ES-I3 (cell line): ENCODE data around the gene SERPINB12.

Experiments
- H3K36me3 ChIP-seq: 2 replicates; pipeline ENCODE4 v1.6.1; 2013; ENCODE audit warnings: mild to moderate bottlenecking, low read length, control low read depth, moderate library complexity; ENCODE audit not compliant: insufficient read depth
- H3K4me1 ChIP-seq: 2 replicates; pipeline ENCODE4 v1.6.1; 2013; ENCODE audit warnings: mild to moderate bottlenecking, control low read depth, low read length; ENCODE audit not compliant: insufficient read depth
- H3K9ac ChIP-seq: 2 replicates; pipeline ENCODE4 v1.6.1; 2013; ENCODE audit warnings: low read depth, mild to moderate bottlenecking, low read length, moderate library complexity
- H3K9me3 ChIP-seq: 2 replicates; pipeline ENCODE4 v1.6.1; 2013; ENCODE audit warnings: mild to moderate bottlenecking, low read length, moderate library complexity; ENCODE audit not compliant: control insufficient read depth, insufficient read depth

The SERPINB12 gene

DNA sequence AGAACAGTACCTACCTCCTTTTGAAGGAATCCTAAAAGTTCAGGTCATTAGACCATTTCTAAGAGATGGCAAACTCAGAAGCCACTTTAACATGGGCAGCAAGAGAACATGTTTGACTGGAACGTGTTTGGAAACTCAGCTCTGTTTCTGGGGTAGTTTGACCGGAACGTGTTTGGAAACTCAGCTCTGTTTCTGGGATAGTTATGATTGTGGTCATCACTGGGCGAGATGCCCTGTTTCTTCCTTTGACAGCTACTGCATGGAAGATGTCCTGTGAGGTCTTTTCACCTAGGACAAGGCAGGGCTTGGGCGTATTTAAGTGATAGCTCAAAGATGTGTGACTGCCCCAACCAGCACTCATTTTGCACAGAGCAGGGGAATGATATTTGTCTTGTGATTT, 25.1 kb downstream of the SERPINB12 start:
- H3K4me1 ChIP-seq, result no peaks in the 10 kb centered on the region
- H3K36me3 ChIP-seq, result no peaks in the 10 kb centered on the region
- H3K9ac ChIP-seq, result no peak overlapping the region
- no peaks in the 10 kb centered on the region for H3K9me3 ChIP-seq

- H3K9me3 ChIP-seq, result no peaks in the 10 kb centered on the region
- no peak overlapping the region for H3K9ac ChIP-seq
- no peaks in the 10 kb centered on the region for H3K4me1 ChIP-seq
- H3K36me3 ChIP-seq, result no peaks in the 10 kb centered on the region
Observed at GRCh38 chr18:63567825-63568224, 25.7 kb downstream of the SERPINB12 start.

- Histone ChIP-seq H3K9me3 (no peaks in the 10 kb centered on the region), H3K9ac (no peak overlapping the region)
Observed at GRCh38 chr18:63570721-63571120, 28.6 kb downstream of the SERPINB12 start.

DNA sequence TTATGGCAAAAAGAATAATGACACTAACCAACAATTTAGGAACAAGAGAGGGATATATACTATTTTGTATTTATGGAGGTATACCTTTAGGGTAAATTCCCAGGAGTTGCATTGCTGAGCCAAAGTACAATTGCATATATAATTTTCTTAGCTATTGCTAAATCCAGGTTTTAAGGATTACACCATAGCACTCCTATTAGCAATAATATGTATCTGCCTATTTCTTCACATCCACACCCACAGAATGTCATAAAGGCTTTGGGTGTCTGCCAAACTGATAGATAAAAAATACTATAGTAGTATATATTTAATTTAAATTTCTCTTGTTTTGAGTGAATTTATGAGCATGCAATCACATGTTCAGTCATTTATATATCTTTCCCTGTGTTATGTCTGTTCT, 33.5 kb downstream of the SERPINB12 start:
- no peaks in the 10 kb centered on the region for H3K4me1 ChIP-seq
- no peaks in the 10 kb centered on the region for H3K9me3 ChIP-seq
- H3K9ac ChIP-seq, result no peak overlapping the region
- H3K36me3 ChIP-seq, result no peaks in the 10 kb centered on the region

More at GRCh38 chr18:63570721-63571120, 28.6 kb downstream of the SERPINB12 start:
- Histone ChIP-seq H3K36me3 (no peaks in the 10 kb centered on the region), H3K4me1 (no peaks in the 10 kb centered on the region)

GRCh38 chr18:63578357-63578958, 36.3 kb downstream of the SERPINB12 start:
- Histone ChIP-seq H3K9me3 (no peaks in the 10 kb centered on the region), H3K4me1 (no peaks in the 10 kb centered on the region), H3K36me3 (no peaks in the 10 kb centered on the region), H3K9ac (no peak overlapping the region)

GRCh38 chr18:63579616-63580015, 37.4 kb downstream of the SERPINB12 start:
- Histone ChIP-seq H3K9me3 (no peaks in the 10 kb centered on the region), H3K4me1 (no peaks in the 10 kb centered on the region), H3K36me3 (no peaks in the 10 kb centered on the region)

DNA sequence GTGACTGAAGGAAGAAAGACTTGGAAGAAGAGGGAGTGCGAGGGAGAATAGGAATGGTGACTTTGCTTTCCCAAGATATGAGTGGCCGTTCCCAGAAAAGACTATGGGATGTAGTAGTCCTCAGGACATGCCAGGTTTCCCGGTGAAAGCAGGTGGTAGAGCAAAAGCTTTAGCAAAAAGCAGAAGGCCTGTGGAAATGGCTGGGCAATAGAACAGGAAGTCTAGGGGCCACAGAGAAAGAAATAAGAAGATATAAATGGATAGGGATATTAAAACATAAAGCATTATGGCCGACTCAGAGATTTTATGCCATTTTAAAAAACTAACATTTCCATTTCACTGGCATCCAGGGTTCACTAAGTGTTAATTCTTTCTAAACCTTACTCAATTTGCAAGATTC, 43.8 kb downstream of the SERPINB12 start:
- no peak overlapping the region for H3K9ac ChIP-seq
- no peaks in the 10 kb centered on the region for H3K9me3 ChIP-seq
- H3K4me1 ChIP-seq, result no peaks in the 10 kb centered on the region; the same call in 1 of the 2 replicates
- H3K36me3 ChIP-seq, result no peaks in the 10 kb centered on the region

More at GRCh38 chr18:63579616-63580015, 37.4 kb downstream of the SERPINB12 start:
- H3K9ac ChIP-seq, result no peak overlapping the region

- no peaks in the 10 kb centered on the region for H3K36me3 ChIP-seq
- no peaks in the 10 kb centered on the region; the same call in 1 of the 2 replicates for H3K4me1 ChIP-seq
- no peak overlapping the region for H3K9ac ChIP-seq
- H3K9me3 ChIP-seq, result no peaks in the 10 kb centered on the region
Observed at GRCh38 chr18:63586431-63586830, 44.3 kb downstream of the SERPINB12 start.

- no peaks in the 10 kb centered on the region; the same call in 1 of the 2 replicates for H3K4me1 ChIP-seq
Observed at GRCh38 chr18:63586966-63587365, 44.8 kb downstream of the SERPINB12 start, which contains the start of gene SERPINB13. Gene SERPINB13, plus strand, starts transcription at chr18:63587343. Its CDS starts 1,325 bp downstream, at chr18:63588668.

GRCh38 chr18:63588909-63589308, 46.7 kb downstream of the SERPINB12 start:
- Histone ChIP-seq H3K9ac (no peak overlapping the region), H3K9me3 (no peaks in the 10 kb centered on the region), H3K36me3 (no peaks in the 10 kb centered on the region), H3K4me1 (no peaks in the 10 kb centered on the region; the same call in 1 of the 2 replicates)

More at GRCh38 chr18:63586966-63587365, 44.8 kb downstream of the SERPINB12 start, which contains the start of gene SERPINB13:
- Histone ChIP-seq H3K9ac (no peak within 1 kb of the TSS), H3K36me3 (no peaks in the 10 kb centered on the region), H3K9me3 (no peaks in the 10 kb centered on the region)

GRCh38 chr18:63590373-63590772, 48.2 kb downstream of the SERPINB12 start:
- Histone ChIP-seq H3K9me3 (no peaks in the 10 kb centered on the region), H3K4me1 (no peaks in the 10 kb centered on the region; the same call in 1 of the 2 replicates), H3K9ac (no peak overlapping the region), H3K36me3 (no peaks in the 10 kb centered on the region)

- no peaks in the 10 kb centered on the region for H3K36me3 ChIP-seq
- no peaks in the 10 kb centered on the region; the same call in 1 of the 2 replicates for H3K4me1 ChIP-seq
- H3K9ac ChIP-seq, result no peak overlapping the region
- H3K9me3 ChIP-seq, result no peaks in the 10 kb centered on the region
Observed at GRCh38 chr18:63590966-63591695, 49.0 kb downstream of the SERPINB12 start.

DNA sequence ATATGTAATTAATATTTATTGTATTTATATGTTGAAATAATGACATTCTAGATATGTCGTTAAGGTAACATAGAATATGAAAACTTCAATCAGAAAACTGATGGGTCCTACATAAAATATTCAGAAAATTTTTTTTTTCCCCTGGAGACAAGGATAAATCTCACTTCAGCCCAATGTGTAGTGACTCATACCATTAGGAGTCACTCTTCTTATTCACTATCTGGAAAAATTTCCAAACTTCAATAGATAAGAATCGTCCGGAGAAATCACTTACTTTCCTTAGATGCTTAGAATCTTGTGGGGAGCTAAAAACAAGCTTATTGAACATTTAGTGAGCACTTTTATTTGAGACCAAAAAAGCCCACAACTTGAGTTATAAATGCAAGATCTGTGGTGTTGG, 49.6 kb downstream of the SERPINB12 start:
- no peaks in the 10 kb centered on the region; the same call in 1 of the 2 replicates for H3K4me1 ChIP-seq
- no peaks in the 10 kb centered on the region for H3K9me3 ChIP-seq

GRCh38 chr18:63592471-63592870, 50.3 kb downstream of the SERPINB12 start:
- Histone ChIP-seq H3K36me3 (no peaks in the 10 kb centered on the region), H3K9me3 (no peaks in the 10 kb centered on the region), H3K9ac (no peak overlapping the region), H3K4me1 (no peaks in the 10 kb centered on the region)

More for the DNA sequence above, 49.6 kb downstream of the SERPINB12 start:
- no peak overlapping the region for H3K9ac ChIP-seq
- H3K36me3 ChIP-seq, result no peaks in the 10 kb centered on the region

GRCh38 chr18:63596964-63597363, 54.8 kb downstream of the SERPINB12 start:
- H3K9me3 ChIP-seq, result no peaks in the 10 kb centered on the region
- no peaks in the 10 kb centered on the region for H3K4me1 ChIP-seq
- no peak overlapping the region for H3K9ac ChIP-seq
- H3K36me3 ChIP-seq, result no peaks in the 10 kb centered on the region
